ENCODE data around the gene BDH2. TPM values are rescaled to one million over a fixed set of nuclear protein-coding genes. Genes with fewer than 3 reads are reported as not detected.

The BDH2 gene
- total and polyA plus RNA-seq, 2 experiments from 2014 or later = 36.5 to 73.9 TPM

DNA sequence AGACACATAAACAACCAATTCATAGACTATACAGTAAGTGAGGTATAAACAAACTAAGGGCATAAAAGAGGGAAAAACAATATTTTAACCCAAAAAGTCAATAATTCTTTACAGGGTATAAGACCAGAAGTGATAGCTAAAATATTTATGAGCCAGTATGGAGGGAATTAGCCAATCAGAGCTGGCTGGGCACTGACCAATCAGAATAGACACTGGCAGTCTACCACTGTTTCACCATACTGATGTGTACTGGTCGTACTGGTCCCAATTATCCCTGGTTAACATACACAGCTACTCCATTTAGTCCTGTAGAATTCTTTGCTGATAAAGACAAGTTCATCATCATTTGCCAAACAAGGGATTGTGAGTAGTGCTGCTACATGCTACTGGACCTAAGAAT is 70.3 kb downstream of the BDH2 start:
- no peak for TF ChIP-seq JUNB (IDR thresholded peaks at IDR 0.05; ENCODE audit: unreplicated experiment)
- H3K79me2 ChIP-seq (replicated peaks; ENCODE audit: insufficient read depth) = no peaks in the 10 kb centered on the region
- no peaks in the 10 kb centered on the region for H3K27me3 ChIP-seq (ENCODE audit: insufficient read depth)
- no peak overlapping the region for H3K4me3 ChIP-seq
- H3K27ac Mint-ChIP-seq = no peak overlapping the region
- H3K4me2 ChIP-seq = no peak overlapping the region
- H3K27ac ChIP-seq (ENCODE audit: low read depth) = no peak overlapping the region
- no peaks in the 10 kb centered on the region for H3K9me3 Mint-ChIP-seq
- no peak overlapping the region for H3K4me3 Mint-ChIP-seq
- no peaks in the 10 kb centered on the region for H3F3A ChIP-seq (replicated peaks; ENCODE audit: low read depth)
- no peaks in the 10 kb centered on the region for H3K36me3 ChIP-seq (ENCODE audit: insufficient read depth)
- H3K4me1 Mint-ChIP-seq = no peaks in the 10 kb centered on the region
- H4K20me1 ChIP-seq (replicated peaks; ENCODE audit: insufficient read depth) = no peaks in the 10 kb centered on the region
- H3K27me3 Mint-ChIP-seq (ENCODE audit: insufficient read depth, low read depth, poor library complexity) = peaks cover 2% of the 10 kb centered on the region
- H3K36me3 Mint-ChIP-seq (ENCODE audit: low read depth) = no peaks in the 10 kb centered on the region
- H2AFZ ChIP-seq = no peak overlapping the region
- DNase-seq (ENCODE audit: low spot score) = no peak
- H3K4me1 ChIP-seq (ENCODE audit: insufficient read depth) = no peaks in the 10 kb centered on the region
- no peak for ATAC-seq
- H3K9me2 ChIP-seq (ENCODE audit: insufficient read depth) = no peaks in the 10 kb centered on the region

Other genes starting within 250 kb of the BDH2 start
- 34.1 and 39.0 TPM in 2 replicates for gene CISD2, start 230.8 kb downstream of the BDH2 start, total RNA-seq (2014; rRNA removed; shearing (Covaris generic))
- gene CISD2, start 230.8 kb downstream of the BDH2 start, polyA plus RNA-seq (2016; fragmentation: Nextera tagmentation; extraction: Ambion mirVana) = 96.6 and 102 TPM in 2 replicates
- 0.62 and 0.80 TPM in 2 replicates for gene SLC9B1, start 80.1 kb downstream of the BDH2 start, total RNA-seq (2014; rRNA removed; shearing (Covaris generic))
- 0.59 and 0.66 TPM in 2 replicates for gene SLC9B1, start 80.1 kb downstream of the BDH2 start, polyA plus RNA-seq (2016; fragmentation: Nextera tagmentation; extraction: Ambion mirVana)
- 3.2 and 13.0 TPM in 2 replicates for gene SLC9B2, start 23.1 kb downstream of the BDH2 start, total RNA-seq (2014; rRNA removed; shearing (Covaris generic))
- gene SLC9B2, start 23.1 kb downstream of the BDH2 start, polyA plus RNA-seq (2016; fragmentation: Nextera tagmentation; extraction: Ambion mirVana) = 4.4 TPM in 2 replicates
- gene CENPE, start 98.5 kb upstream of the BDH2 start, total RNA-seq (2014; rRNA removed; shearing (Covaris generic)) = 25.2 and 42.2 TPM in 2 replicates
- 35.7 and 46.7 TPM in 2 replicates for gene CENPE, start 98.5 kb upstream of the BDH2 start, polyA plus RNA-seq (2016; fragmentation: Nextera tagmentation; extraction: Ambion mirVana)